Fibroblast of lung (primary cell): ENCODE data around the gene DSCAML1. TPM values are rescaled to one million over a fixed set of nuclear protein-coding genes. Genes with fewer than 3 reads are reported as not detected.
A peak's percentile ranks its signal among the peaks of the same experiment; 100 is the strongest.

Source experiments
- DNase-seq, 2 donors: peaks; one replicate each; pipeline versions ENCODE4 v3.0.0 to v3.0.0-alpha.2; 2010; ENCODE audit warnings: low read depth in 2 of 2
- H2AFZ ChIP-seq: 2 replicates; pipeline ENCODE4 v1.5.1; 2012; ENCODE audit warnings: low read length, control low read depth, inconsistent platforms
- H3K27ac ChIP-seq: 2 replicates; pipeline ENCODE4 v1.5.1; 2011; ENCODE audit warnings: low read length, control low read depth; ENCODE audit not compliant: insufficient read depth
- H3K27me3 ChIP-seq: 2 replicates; pipeline ENCODE4 v1.5.1; 2011; ENCODE audit warnings: mild to moderate bottlenecking, low read length; ENCODE audit not compliant: control insufficient read depth, insufficient read depth
- H3K36me3 ChIP-seq: 2 replicates; pipeline ENCODE4 v1.5.1; 2011; ENCODE audit warnings: low read length; ENCODE audit not compliant: control insufficient read depth, insufficient read depth
- H3K4me1 ChIP-seq: 2 replicates; pipeline ENCODE4 v1.5.1; 2011; ENCODE audit warnings: low read length; ENCODE audit not compliant: control insufficient read depth, insufficient read depth; ENCODE audit errors: extremely low read depth
- H3K4me2 ChIP-seq: 2 replicates; pipeline ENCODE4 v1.5.1; 2011; ENCODE audit warnings: low read length, control low read depth; ENCODE audit not compliant: insufficient read depth; ENCODE audit errors: extremely low read depth
- H3K4me3 ChIP-seq, 4 experiments: fragments of 200-600 bp in 1 of 4; sonication (generic) in 1 of 4; replicated peaks in 1 of 4; 2 replicates each; pipeline ENCODE4 v1.5.1; 2011 to 2016; ENCODE audit warnings: low read length in 4 of 4, low read depth in 3 of 4, mild to moderate bottlenecking in 3 of 4, control low read depth in 2 of 4, inconsistent platforms in 1 of 4, mixed read lengths in 1 of 4; ENCODE audit not compliant: insufficient read depth in 1 of 4; ENCODE audit errors: control extremely low read depth in 1 of 4
- H3K79me2 ChIP-seq: 2 replicates; pipeline ENCODE4 v1.5.1; 2012; ENCODE audit warnings: mild to moderate bottlenecking, low read length, inconsistent platforms; ENCODE audit not compliant: control insufficient read depth, insufficient read depth
- H3K9ac ChIP-seq: 2 replicates; pipeline ENCODE4 v1.5.1; 2011; ENCODE audit warnings: mild to moderate bottlenecking, low read length, control low read depth; ENCODE audit not compliant: insufficient read depth
- H3K9me3 ChIP-seq: 2 replicates; pipeline ENCODE4 v1.5.1; 2012; ENCODE audit warnings: low read depth, low read length; ENCODE audit not compliant: control insufficient read depth, insufficient read depth
- H4K20me1 ChIP-seq: 2 replicates; pipeline ENCODE4 v1.5.1; 2011; ENCODE audit warnings: low read length; ENCODE audit not compliant: control insufficient read depth, insufficient read depth; ENCODE audit errors: extremely low read depth
- EZH2 ChIP-seq: IDR thresholded peaks from 2 replicates; pipeline ENCODE4 v1.5.1; 2012; ENCODE audit warnings: low read length, control low read depth, mild to moderate bottlenecking; ENCODE audit errors: missing control alignments
- polyA plus RNA-seq, 2 donors: library from polyadenylated mRNA; depleted of rRNA in 1 of 2; stranded (reverse) in 1 of 2; unstranded in 1 of 2; fragments of >200 nt; gene quantifications; 2 replicates each; pipeline ENCODE4 v1.2.1, GENCODE V29; 2011 to 2012; ENCODE audit warnings: missing spikeins in 1 of 2
- total RNA-seq: library from RNA; depleted of rRNA; stranded (reverse); fragments of >200 nt; gene quantifications from 2 replicates; pipeline ENCODE4 v1.2.1, GENCODE V29; 2014
- TF ChIP-seq, protein P1 (sequence below), 2 donors: IDR thresholded peaks in 1 of 2; conservative IDR thresholded peaks in 1 of 2; 1 replicate in 1 of 2; 2 replicates in 1 of 2; pipeline ENCODE4 v1.5.1; 2011 to 2012; ENCODE audit warnings: low read length in 2 of 2, control low read depth in 1 of 2, inconsistent platforms in 1 of 2, low read depth in 1 of 2, mild to moderate bottlenecking in 1 of 2

The DSCAML1 gene
- total and polyA plus RNA-seq, 2 donors (not counting 1 experiment from before 2014, with no cell fraction given), result not detected

DNA sequence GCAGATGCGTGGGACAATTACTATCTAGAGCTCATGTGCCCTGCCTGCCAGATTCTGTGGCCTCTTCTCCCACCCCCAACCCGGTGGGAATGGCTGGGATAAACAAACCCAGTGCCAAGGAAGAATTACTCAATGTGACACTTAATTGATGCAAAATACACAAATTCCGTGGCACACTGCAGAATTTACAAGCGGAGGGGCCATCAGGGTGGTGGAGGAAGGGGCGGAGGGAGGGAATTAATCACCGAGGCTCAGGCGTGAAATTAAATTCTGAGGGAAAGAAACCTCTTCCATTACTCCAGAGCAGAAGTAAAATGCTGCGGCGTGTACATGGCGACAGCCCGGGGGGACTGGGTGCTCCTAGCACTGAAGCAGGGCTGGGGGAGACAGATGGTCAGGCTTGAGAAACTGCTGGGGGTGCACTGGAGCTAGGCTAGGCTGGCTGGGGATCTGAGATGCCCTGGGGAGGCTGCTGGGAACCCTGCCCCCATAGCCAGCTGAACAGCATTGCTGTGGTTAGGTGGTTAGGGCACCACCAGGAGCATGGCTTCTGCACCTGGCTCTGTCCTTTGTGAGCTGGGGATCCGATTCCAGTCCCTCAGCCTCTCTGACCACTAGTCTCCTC lies 268.8 kb downstream of the DSCAML1 start:
- no peak for TF ChIP-seq EZH2
- TF ChIP-seq, protein P1, sequence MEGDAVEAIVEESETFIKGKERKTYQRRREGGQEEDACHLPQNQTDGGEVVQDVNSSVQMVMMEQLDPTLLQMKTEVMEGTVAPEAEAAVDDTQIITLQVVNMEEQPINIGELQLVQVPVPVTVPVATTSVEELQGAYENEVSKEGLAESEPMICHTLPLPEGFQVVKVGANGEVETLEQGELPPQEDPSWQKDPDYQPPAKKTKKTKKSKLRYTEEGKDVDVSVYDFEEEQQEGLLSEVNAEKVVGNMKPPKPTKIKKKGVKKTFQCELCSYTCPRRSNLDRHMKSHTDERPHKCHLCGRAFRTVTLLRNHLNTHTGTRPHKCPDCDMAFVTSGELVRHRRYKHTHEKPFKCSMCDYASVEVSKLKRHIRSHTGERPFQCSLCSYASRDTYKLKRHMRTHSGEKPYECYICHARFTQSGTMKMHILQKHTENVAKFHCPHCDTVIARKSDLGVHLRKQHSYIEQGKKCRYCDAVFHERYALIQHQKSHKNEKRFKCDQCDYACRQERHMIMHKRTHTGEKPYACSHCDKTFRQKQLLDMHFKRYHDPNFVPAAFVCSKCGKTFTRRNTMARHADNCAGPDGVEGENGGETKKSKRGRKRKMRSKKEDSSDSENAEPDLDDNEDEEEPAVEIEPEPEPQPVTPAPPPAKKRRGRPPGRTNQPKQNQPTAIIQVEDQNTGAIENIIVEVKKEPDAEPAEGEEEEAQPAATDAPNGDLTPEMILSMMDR (conservative IDR thresholded peaks at IDR 0.05 in 1 of 2, IDR thresholded peaks at IDR 0.05 in 1 of 2; ENCODE audit: low read depth in 1 of 2, low read length in 2 of 2), result no peak
- peak in 1 of 2 donors; percentile 18 for DNase-seq
- no peak overlapping the region for H3K4me2 ChIP-seq
- H3K36me3 ChIP-seq, result no peaks in the 10 kb centered on the region
- no peaks in the 10 kb centered on the region for H4K20me1 ChIP-seq
- no peaks in the 10 kb centered on the region for H3K79me2 ChIP-seq
- H3K4me1 ChIP-seq, result no peaks in the 10 kb centered on the region
- no peaks in the 10 kb centered on the region for H3K9me3 ChIP-seq
- H2AFZ ChIP-seq, result no peak overlapping the region
- no peak overlapping the region for H3K4me3 ChIP-seq
- peaks cover 4% of the 10 kb centered on the region for H3K27me3 ChIP-seq
- H3K27ac ChIP-seq, result no peak overlapping the region
- no peak overlapping the region for H3K9ac ChIP-seq

DNA sequence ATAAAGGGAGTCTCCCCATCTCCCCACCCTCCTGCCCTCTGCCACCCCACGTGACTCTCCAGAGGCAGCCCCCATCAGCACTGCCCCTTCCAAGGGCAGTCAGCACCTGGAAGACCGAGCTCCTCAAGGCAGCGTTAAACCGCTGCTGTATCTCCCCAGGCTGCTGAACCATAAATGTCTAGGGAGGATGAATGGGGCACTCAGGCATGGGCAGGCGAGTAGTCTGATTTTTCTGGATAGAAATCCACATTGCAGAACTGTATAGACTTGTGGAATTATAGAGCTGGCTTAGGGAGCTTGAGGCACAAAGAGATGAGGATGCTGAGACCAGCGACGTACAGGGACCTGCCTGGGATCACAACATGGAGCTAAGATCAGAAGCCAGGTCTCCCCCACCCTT lies 269.7 kb downstream of the DSCAML1 start:
- Histone ChIP-seq H2AFZ (no peak overlapping the region), H3K36me3 (no peaks in the 10 kb centered on the region), H3K9me3 (no peaks in the 10 kb centered on the region), H3K4me1 (no peaks in the 10 kb centered on the region), H4K20me1 (no peaks in the 10 kb centered on the region), H3K9ac (no peak overlapping the region), H3K27me3 (peaks cover 4% of the 10 kb centered on the region), H3K4me3 (no peak overlapping the region), H3K27ac (no peak overlapping the region), H3K4me2 (no peak overlapping the region), H3K79me2 (no peaks in the 10 kb centered on the region)
- DNase-seq, result no peak
- TF ChIP-seq EZH2, result no peak
- TF ChIP-seq, protein P1 (conservative IDR thresholded peaks at IDR 0.05 in 1 of 2, IDR thresholded peaks at IDR 0.05 in 1 of 2; ENCODE audit: low read depth in 1 of 2, low read length in 2 of 2), result no peak

DNA sequence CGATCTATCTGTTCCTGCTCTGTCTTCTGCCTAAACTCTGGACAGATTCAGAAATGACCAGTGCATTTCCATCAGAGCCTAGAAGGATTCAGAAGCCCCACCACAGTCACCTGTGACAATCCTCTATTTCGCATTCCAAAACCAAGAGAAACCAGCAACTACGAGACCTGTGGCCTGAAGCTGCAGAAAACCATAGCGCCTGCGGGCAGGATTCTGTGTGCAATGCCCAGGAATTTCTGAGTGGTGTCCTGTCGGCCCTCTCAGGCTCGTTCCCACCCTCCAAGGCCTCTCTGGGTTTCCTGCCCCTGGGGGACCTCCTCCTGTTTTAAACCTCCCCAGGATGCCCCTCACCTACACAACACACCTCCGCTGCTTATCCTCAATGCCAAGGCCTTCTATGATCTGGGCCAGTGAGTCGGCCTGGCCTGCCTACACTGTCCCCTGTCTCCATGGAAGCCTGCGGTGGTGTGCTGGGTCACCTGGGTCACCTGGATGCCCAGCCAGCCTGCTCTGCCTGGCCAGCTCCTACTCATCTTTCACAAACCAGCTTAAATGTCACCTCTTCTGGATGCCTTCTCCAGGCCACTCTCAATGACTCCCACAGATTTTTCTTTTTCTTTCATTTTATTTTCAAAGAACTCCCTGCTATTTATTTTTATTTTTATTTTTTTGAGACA lies 271.0 kb downstream of the DSCAML1 start:
- no peak overlapping the region for H3K27ac ChIP-seq
- H2AFZ ChIP-seq, result no peak overlapping the region
- no peaks in the 10 kb centered on the region for H3K4me1 ChIP-seq
- no peak overlapping the region for H3K4me3 ChIP-seq
- H3K4me2 ChIP-seq, result no peak overlapping the region
- peaks cover 4% of the 10 kb centered on the region for H3K27me3 ChIP-seq
- H3K9me3 ChIP-seq, result no peaks in the 10 kb centered on the region
- no peak for DNase-seq
- no peak for TF ChIP-seq EZH2
- TF ChIP-seq, protein P1 (conservative IDR thresholded peaks at IDR 0.05 in 1 of 2, IDR thresholded peaks at IDR 0.05 in 1 of 2; ENCODE audit: low read depth in 1 of 2, low read length in 2 of 2), result no peak
- no peaks in the 10 kb centered on the region for H4K20me1 ChIP-seq
- H3K9ac ChIP-seq, result no peak overlapping the region
- no peaks in the 10 kb centered on the region for H3K79me2 ChIP-seq
- H3K36me3 ChIP-seq, result no peaks in the 10 kb centered on the region
